Measurements from ENCODE around the gene LRP1B. TPM values are rescaled to one million over a fixed set of nuclear protein-coding genes. Genes with fewer than 3 reads are reported as not detected.

The LRP1B gene
- polyA plus RNA-seq, 1 donor from 2014 or later: 12.7 TPM

DNA sequence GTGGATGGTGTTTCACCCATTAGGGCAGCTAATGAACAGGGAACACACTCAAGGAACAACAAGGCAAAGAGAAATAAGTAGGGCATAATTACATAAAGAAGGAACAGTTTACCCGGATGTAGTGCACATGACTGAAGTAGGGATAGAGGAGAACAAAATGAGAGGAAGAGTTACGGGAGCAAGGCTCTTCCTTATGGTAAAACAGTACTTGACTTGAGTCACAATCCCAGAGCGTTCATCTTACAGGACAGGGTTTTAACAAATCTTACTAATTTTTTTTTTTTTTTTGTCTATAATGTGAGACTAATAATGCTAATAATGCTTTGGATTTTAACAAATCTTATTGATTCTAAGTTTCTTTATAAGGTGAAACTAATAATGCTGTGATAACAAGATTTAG, 1329.5 kb downstream of the LRP1B start:
- Histone ChIP-seq H3K4me3 (ENCODE audit: low read length) (no peak overlapping the region), H3K27me3 (ENCODE audit: insufficient read depth, low read depth, low read length) (no peaks in the 10 kb centered on the region), H3K9me2 (ENCODE audit: insufficient read depth, low read length) (no peaks in the 10 kb centered on the region), H3F3A (ENCODE audit: insufficient read depth, low read length, poor library complexity, severe bottlenecking) (no peaks in the 10 kb centered on the region), H2AFZ (ENCODE audit: low read depth, low read length) (no peak overlapping the region), H3K9ac (ENCODE audit: low read length) (no peak overlapping the region), H3K27ac (ENCODE audit: low read length) (no peak overlapping the region), H3K79me2 (replicated peaks; ENCODE audit: insufficient read depth, low read length) (no peaks in the 10 kb centered on the region), H4K20me1 (ENCODE audit: insufficient read depth) (no peaks in the 10 kb centered on the region), H3K36me3 (ENCODE audit: insufficient read depth, low read length) (no peaks in the 10 kb centered on the region), H3K4me2 (ENCODE audit: low read length) (no peak overlapping the region), H3K9me3 (ENCODE audit: low read length) (no peaks in the 10 kb centered on the region)
- TF ChIP-seq REST (IDR thresholded peaks at IDR 0.05; ENCODE audit: borderline replicate concordance) (no peak), EP300 (conservative IDR thresholded peaks at IDR 0.05; ENCODE audit: poor library complexity, severe bottlenecking) (no peak), SMC3 (conservative IDR thresholded peaks at IDR 0.05; ENCODE audit: poor library complexity) (no peak), EZH2 (IDR thresholded peaks at IDR 0.05; ENCODE audit: borderline replicate concordance, insufficient read depth, low read length, poor library complexity, severe bottlenecking) (no peak), TAF1 (IDR thresholded peaks at IDR 0.05; ENCODE audit: low read depth) (no peak), MXI1 (conservative IDR thresholded peaks at IDR 0.05; ENCODE audit: poor library complexity, severe bottlenecking) (no peak), RAD21 (conservative IDR thresholded peaks at IDR 0.05) (no peak), POLR2AphosphoS5 (IDR thresholded peaks at IDR 0.05) (no peak)
- TF ChIP-seq, protein P1, sequence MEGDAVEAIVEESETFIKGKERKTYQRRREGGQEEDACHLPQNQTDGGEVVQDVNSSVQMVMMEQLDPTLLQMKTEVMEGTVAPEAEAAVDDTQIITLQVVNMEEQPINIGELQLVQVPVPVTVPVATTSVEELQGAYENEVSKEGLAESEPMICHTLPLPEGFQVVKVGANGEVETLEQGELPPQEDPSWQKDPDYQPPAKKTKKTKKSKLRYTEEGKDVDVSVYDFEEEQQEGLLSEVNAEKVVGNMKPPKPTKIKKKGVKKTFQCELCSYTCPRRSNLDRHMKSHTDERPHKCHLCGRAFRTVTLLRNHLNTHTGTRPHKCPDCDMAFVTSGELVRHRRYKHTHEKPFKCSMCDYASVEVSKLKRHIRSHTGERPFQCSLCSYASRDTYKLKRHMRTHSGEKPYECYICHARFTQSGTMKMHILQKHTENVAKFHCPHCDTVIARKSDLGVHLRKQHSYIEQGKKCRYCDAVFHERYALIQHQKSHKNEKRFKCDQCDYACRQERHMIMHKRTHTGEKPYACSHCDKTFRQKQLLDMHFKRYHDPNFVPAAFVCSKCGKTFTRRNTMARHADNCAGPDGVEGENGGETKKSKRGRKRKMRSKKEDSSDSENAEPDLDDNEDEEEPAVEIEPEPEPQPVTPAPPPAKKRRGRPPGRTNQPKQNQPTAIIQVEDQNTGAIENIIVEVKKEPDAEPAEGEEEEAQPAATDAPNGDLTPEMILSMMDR (IDR thresholded peaks at IDR 0.05; ENCODE audit: poor library complexity, severe bottlenecking): no peak

DNA sequence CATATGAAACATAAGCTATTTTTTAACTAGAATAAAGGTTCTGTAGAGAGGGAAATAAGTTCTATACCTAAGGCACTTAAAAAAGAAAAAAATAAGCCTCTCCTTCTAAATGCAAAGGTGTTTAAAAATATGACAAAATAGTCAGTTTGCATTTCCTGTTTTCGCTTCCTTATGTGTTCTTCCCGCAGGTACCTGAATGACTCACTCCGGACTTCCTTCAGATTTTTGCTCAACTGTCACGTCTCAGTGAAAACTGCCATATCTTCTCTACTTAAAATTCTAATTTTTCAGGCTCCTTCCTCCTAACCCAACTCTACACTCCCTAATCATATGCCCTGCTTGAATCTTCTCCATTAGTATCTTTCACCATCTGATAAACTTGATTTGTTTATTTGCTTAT, 1333.1 kb downstream of the LRP1B start:
- TF ChIP-seq POLR2AphosphoS5 (IDR thresholded peaks at IDR 0.05) (no peak), RAD21 (conservative IDR thresholded peaks at IDR 0.05) (no peak), MXI1 (conservative IDR thresholded peaks at IDR 0.05; ENCODE audit: poor library complexity, severe bottlenecking) (no peak), EP300 (conservative IDR thresholded peaks at IDR 0.05; ENCODE audit: poor library complexity, severe bottlenecking) (no peak), SMC3 (conservative IDR thresholded peaks at IDR 0.05; ENCODE audit: poor library complexity) (no peak), REST (IDR thresholded peaks at IDR 0.05; ENCODE audit: borderline replicate concordance) (no peak), TAF1 (IDR thresholded peaks at IDR 0.05; ENCODE audit: low read depth) (no peak)
- TF ChIP-seq, protein P1 (IDR thresholded peaks at IDR 0.05; ENCODE audit: poor library complexity, severe bottlenecking): no peak
- Histone ChIP-seq H3K4me3 (ENCODE audit: low read length) (no peak overlapping the region), H3F3A (ENCODE audit: insufficient read depth, low read length, poor library complexity, severe bottlenecking) (no peaks in the 10 kb centered on the region), H3K9me3 (ENCODE audit: low read length) (no peaks in the 10 kb centered on the region), H3K27me3 (ENCODE audit: insufficient read depth, low read depth, low read length) (no peaks in the 10 kb centered on the region), H3K9ac (ENCODE audit: low read length) (no peak overlapping the region), H3K36me3 (ENCODE audit: insufficient read depth, low read length) (no peaks in the 10 kb centered on the region), H3K27ac (ENCODE audit: low read length) (no peak overlapping the region), H3K9me2 (ENCODE audit: insufficient read depth, low read length) (no peaks in the 10 kb centered on the region), H3K4me2 (ENCODE audit: low read length) (no peak overlapping the region), H2AFZ (ENCODE audit: low read depth, low read length) (no peak overlapping the region), H4K20me1 (ENCODE audit: insufficient read depth) (no peaks in the 10 kb centered on the region), H3K79me2 (replicated peaks; ENCODE audit: insufficient read depth, low read length) (no peaks in the 10 kb centered on the region)

All from neural cell (in vitro differentiated cells).